ENCODE results near the gene DPP6. TPM values are rescaled to one million over a fixed set of nuclear protein-coding genes. Genes with fewer than 3 reads are reported as not detected.

The DPP6 gene
- total RNA-seq, 4 donors from 2014 or later, result 1.8 to 33.7 (median 6.4) TPM

DNA sequence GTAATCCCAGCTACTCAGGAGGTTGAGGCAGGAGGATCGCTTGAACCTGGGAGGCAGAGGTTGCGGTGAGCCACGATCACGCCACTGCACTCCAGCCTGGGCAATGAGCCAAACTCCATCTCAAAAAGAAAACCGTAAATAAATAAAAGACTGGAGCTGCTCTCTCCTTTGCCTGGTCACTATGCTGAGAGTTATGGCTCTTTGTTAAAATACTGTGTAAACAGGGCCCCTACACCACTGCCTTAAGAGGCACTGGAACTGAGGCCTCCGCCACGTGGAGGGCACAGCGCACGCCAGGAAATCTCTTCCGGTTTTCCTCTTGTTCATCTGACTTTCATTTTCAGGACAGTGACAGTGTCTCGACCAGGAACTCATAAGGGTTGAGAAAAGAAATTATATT lies 827.4 kb downstream of the DPP6 start:
- TF ChIP-seq EP300 (IDR thresholded peaks at IDR 0.05; ENCODE audit: low read depth) (no peak), POLR2AphosphoS5 (IDR thresholded peaks at IDR 0.05) (no peak), POLR2A (IDR thresholded peaks at IDR 0.05) (no peak)
- TF ChIP-seq, protein P1, sequence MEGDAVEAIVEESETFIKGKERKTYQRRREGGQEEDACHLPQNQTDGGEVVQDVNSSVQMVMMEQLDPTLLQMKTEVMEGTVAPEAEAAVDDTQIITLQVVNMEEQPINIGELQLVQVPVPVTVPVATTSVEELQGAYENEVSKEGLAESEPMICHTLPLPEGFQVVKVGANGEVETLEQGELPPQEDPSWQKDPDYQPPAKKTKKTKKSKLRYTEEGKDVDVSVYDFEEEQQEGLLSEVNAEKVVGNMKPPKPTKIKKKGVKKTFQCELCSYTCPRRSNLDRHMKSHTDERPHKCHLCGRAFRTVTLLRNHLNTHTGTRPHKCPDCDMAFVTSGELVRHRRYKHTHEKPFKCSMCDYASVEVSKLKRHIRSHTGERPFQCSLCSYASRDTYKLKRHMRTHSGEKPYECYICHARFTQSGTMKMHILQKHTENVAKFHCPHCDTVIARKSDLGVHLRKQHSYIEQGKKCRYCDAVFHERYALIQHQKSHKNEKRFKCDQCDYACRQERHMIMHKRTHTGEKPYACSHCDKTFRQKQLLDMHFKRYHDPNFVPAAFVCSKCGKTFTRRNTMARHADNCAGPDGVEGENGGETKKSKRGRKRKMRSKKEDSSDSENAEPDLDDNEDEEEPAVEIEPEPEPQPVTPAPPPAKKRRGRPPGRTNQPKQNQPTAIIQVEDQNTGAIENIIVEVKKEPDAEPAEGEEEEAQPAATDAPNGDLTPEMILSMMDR (IDR thresholded peaks at IDR 0.05), result no peak
- peak; percentile 17 for DNase-seq
- Histone ChIP-seq H3K9me3 (no peaks in the 10 kb centered on the region), H3K27ac (no peak overlapping the region), H3K4me3 (no peak overlapping the region), H3K36me3 (no peaks in the 10 kb centered on the region), H3K4me1 (no peaks in the 10 kb centered on the region), H3K27me3 (peaks cover 3% of the 10 kb centered on the region)
- intact Hi-C loops (cut with DNase I; ENCODE audit: low total_unique reads), result no loop called here
- WGBS, 2 donors (ENCODE audit: low coverage in 1 of 2), result 41% methylated on average over 7 to 11 of the region's 11 CpGs
- in situ Hi-C loops (cut with MboI; ENCODE audit: low pct_ligation_motif_present in 1 of 4, low pct_unique_long_range_greater_than_20kb in 1 of 4, low sequenced_read_pairs in 3 of 4), result no loop called here

DNA sequence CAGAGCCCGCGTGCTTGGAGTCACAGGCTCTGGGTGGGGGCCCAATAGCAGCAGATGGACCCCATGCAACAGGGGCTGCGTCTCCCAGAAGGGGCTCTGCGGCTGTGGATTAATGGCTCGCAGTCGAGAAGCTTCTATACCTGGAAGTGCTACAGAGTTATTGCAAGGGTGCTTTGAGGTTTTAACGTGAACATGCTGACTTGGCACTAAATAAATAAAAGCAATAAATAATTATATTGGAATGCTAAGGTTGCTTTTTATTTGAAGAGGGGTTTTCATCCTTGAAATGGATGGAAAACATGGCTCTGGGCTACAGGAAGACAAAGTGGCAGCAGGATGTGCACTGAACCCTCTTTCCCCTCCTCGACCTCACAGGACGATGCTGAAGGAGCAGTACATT lies 828.3 kb downstream of the DPP6 start:
- in situ Hi-C loops (cut with MboI; ENCODE audit: low pct_ligation_motif_present in 1 of 4, low pct_unique_long_range_greater_than_20kb in 1 of 4, low sequenced_read_pairs in 3 of 4), result no loop called here
- Histone ChIP-seq H3K9me3 (no peaks in the 10 kb centered on the region), H3K36me3 (no peaks in the 10 kb centered on the region), H3K4me3 (no peak overlapping the region), H3K27me3 (no peaks in the 10 kb centered on the region), H3K27ac (no peak overlapping the region), H3K4me1 (no peaks in the 10 kb centered on the region)
- intact Hi-C loops (cut with DNase I; ENCODE audit: low total_unique reads), result no loop called here
- DNase-seq, result no peak
- TF ChIP-seq POLR2A (IDR thresholded peaks at IDR 0.05) (no peak), POLR2AphosphoS5 (IDR thresholded peaks at IDR 0.05) (no peak), EP300 (IDR thresholded peaks at IDR 0.05; ENCODE audit: low read depth) (no peak)
- TF ChIP-seq, protein P1 (IDR thresholded peaks at IDR 0.05), result no peak
- 90 to 93% methylated on average over 2 to 8 of the region's 9 CpGs for WGBS, 2 donors (ENCODE audit: low coverage in 1 of 2)

DNA sequence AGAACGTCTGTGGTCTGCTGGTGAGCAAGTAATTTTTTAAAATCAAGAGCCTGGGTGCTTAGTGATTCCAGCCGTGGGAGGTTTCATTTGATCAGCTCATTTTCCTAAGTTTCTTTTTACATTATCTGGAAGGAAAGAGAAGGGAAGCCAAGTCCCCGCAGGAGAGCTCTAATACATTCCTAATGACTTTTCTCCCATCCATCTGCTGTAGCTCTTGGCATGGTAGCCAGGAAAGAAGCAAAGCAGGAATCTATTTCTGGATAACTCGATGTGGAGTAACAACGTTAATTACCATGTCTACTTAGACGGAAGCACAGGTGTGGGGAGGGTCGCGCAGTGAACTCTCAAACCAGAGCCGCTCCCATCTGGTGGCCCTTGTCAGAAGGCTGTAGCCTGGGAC lies 828.8 kb downstream of the DPP6 start:
- Histone ChIP-seq H3K4me3 (no peak overlapping the region), H3K27ac (no peak overlapping the region), H3K9me3 (no peaks in the 10 kb centered on the region), H3K36me3 (no peaks in the 10 kb centered on the region), H3K27me3 (no peaks in the 10 kb centered on the region), H3K4me1 (no peaks in the 10 kb centered on the region)
- in situ Hi-C loops (cut with MboI; ENCODE audit: low pct_ligation_motif_present in 1 of 4, low pct_unique_long_range_greater_than_20kb in 1 of 4, low sequenced_read_pairs in 3 of 4), result no loop called here
- 80 to 88% methylated on average over 2 to 9 of the region's 9 CpGs for WGBS, 2 donors (ENCODE audit: low coverage in 1 of 2)
- intact Hi-C loops (cut with DNase I; ENCODE audit: low total_unique reads), result no loop called here
- TF ChIP-seq, protein P1 (IDR thresholded peaks at IDR 0.05), result no peak
- TF ChIP-seq POLR2AphosphoS5 (IDR thresholded peaks at IDR 0.05), result no peak
- no peak for TF ChIP-seq POLR2A (IDR thresholded peaks at IDR 0.05)
- TF ChIP-seq EP300 (IDR thresholded peaks at IDR 0.05; ENCODE audit: low read depth), result no peak
- no peak for DNase-seq

DNA sequence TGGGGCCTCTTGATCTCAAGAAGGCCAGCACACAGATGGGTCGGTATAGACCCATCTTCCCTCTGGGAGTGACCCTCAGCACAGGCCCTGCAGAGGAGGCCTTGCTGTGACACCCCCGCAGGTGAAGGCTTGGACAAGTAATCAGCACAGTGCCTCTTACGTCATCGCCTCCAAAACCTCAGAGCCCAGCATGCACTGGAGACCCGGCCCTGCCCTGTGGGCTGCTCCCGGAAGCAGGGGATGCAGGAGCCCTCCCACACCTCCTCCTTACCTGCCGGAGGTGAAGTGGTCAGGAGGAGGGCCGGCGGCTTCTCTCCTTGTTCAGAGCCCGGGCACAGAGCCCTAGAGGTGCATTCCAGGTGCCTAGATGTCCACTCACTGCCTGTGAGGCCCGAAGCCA lies 829.3 kb downstream of the DPP6 start:
- H3K9me3 ChIP-seq, result no peaks in the 10 kb centered on the region
- 90% methylated on average over 8 of the region's 11 CpGs; no CpG with 5 or more reads in 1 of the 2 donors for WGBS, 2 donors (ENCODE audit: low coverage in 1 of 2)
- TF ChIP-seq POLR2A (IDR thresholded peaks at IDR 0.05) (no peak), POLR2AphosphoS5 (IDR thresholded peaks at IDR 0.05) (no peak)
- no peaks in the 10 kb centered on the region for H3K27me3 ChIP-seq
- H3K4me1 ChIP-seq, result no peaks in the 10 kb centered on the region
- intact Hi-C loops (cut with DNase I; ENCODE audit: low total_unique reads), result no loop called here
- no peak overlapping the region for H3K4me3 ChIP-seq
- in situ Hi-C loops (cut with MboI; ENCODE audit: low pct_ligation_motif_present in 1 of 4, low pct_unique_long_range_greater_than_20kb in 1 of 4, low sequenced_read_pairs in 3 of 4), result no loop called here
- H3K36me3 ChIP-seq, result no peaks in the 10 kb centered on the region
- no peak for DNase-seq
- H3K27ac ChIP-seq, result no peak overlapping the region

DNA sequence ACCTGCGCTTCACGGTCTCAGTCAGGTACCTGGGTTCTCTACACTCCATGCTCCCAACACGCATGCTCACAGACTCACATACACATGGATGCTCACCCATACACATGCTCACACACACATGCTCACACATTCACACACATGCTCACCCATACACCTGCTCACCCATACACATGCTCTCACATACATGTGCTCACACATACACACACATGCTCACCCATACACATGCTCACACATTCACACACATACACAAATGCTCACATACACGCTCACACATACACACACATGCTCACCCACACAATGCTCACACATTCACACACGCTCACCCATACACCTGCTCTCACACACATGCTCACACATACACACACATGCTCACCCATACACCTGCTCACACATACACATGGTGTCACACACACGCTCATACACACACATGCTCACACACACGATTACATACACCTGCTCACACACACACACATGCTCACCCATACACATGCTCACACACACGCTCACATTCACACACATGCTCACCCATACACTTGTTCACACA lies 830.8 kb downstream of the DPP6 start:
- Histone ChIP-seq H3K9me3 (no peaks in the 10 kb centered on the region), H3K4me1 (no peaks in the 10 kb centered on the region), H3K27me3 (no peaks in the 10 kb centered on the region), H3K27ac (no peak overlapping the region), H3K4me3 (no peak overlapping the region), H3K36me3 (no peaks in the 10 kb centered on the region)
- intact Hi-C loops (cut with DNase I; ENCODE audit: low total_unique reads) (no loop called here), in situ Hi-C loops (cut with MboI; ENCODE audit: low pct_ligation_motif_present in 1 of 4, low pct_unique_long_range_greater_than_20kb in 1 of 4, low sequenced_read_pairs in 3 of 4) (no loop called here)
- no peak for TF ChIP-seq POLR2A (IDR thresholded peaks at IDR 0.05)
- TF ChIP-seq POLR2AphosphoS5 (IDR thresholded peaks at IDR 0.05), result no peak
- TF ChIP-seq EP300 (IDR thresholded peaks at IDR 0.05; ENCODE audit: low read depth), result no peak
- TF ChIP-seq, protein P1 (IDR thresholded peaks at IDR 0.05), result no peak
- no peak for DNase-seq
- WGBS, 2 donors (ENCODE audit: low coverage in 1 of 2), result 88 to 96% methylated on average over 5 to 8 of the region's 8 CpGs

Measured in transverse colon (tissue), 4 donors.